GM12892 (cell line): ENCODE results near the gene PES1.

Source experiments
- POLR2A ChIP-seq: IDR thresholded peaks from 2 replicates; pipeline ENCODE4 v1.6.1; 2011; ENCODE audit warnings: low read depth, low read length, control low read depth
- POLR2AphosphoS5 ChIP-seq: IDR thresholded peaks from 2 replicates; pipeline ENCODE4 v1.6.1; 2011; ENCODE audit warnings: low read depth, low read length, control low read depth
- TAF1 ChIP-seq: IDR thresholded peaks from 2 replicates; pipeline ENCODE4 v1.6.1; 2011; ENCODE audit warnings: low read depth, mild to moderate bottlenecking, control low read depth, low read length, borderline replicate concordance

GRCh38 chr22:30538280-30538679, 53.4 kb downstream of the PES1 start:
- TF ChIP-seq POLR2AphosphoS5: no peak
- TF ChIP-seq POLR2A: no peak
- TF ChIP-seq TAF1: no peak
